ENCODE measurements around the gene EPB41L3. TPM values are rescaled to one million over a fixed set of nuclear protein-coding genes. Genes with fewer than 3 reads are reported as not detected.

Gene EPB41L3
- total and polyA plus RNA-seq, 10 donors: 8.0 to 121 (median 49.1) TPM

- H3K36me3 ChIP-seq: no peaks in the 10 kb centered on the region
- no peaks in the 10 kb centered on the region for H3K9me3 ChIP-seq
- no peak overlapping the region for H3K27ac ChIP-seq
- no peak overlapping the region for H3K4me3 ChIP-seq
- TF ChIP-seq, protein P1, sequence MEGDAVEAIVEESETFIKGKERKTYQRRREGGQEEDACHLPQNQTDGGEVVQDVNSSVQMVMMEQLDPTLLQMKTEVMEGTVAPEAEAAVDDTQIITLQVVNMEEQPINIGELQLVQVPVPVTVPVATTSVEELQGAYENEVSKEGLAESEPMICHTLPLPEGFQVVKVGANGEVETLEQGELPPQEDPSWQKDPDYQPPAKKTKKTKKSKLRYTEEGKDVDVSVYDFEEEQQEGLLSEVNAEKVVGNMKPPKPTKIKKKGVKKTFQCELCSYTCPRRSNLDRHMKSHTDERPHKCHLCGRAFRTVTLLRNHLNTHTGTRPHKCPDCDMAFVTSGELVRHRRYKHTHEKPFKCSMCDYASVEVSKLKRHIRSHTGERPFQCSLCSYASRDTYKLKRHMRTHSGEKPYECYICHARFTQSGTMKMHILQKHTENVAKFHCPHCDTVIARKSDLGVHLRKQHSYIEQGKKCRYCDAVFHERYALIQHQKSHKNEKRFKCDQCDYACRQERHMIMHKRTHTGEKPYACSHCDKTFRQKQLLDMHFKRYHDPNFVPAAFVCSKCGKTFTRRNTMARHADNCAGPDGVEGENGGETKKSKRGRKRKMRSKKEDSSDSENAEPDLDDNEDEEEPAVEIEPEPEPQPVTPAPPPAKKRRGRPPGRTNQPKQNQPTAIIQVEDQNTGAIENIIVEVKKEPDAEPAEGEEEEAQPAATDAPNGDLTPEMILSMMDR (IDR thresholded peaks at IDR 0.05 in 8 of 11, conservative IDR thresholded peaks at IDR 0.05 in 3 of 11): no peak
- TF ChIP-seq POLR2AphosphoS5 (IDR thresholded peaks at IDR 0.05) (no peak), POLR2A (IDR thresholded peaks at IDR 0.05) (no peak)
- 88 to 94% (median 93%) methylated on average over 12 of the region's 12 CpGs for WGBS, 5 donors
- no peaks in the 10 kb centered on the region for H3K27me3 ChIP-seq (replicated peaks in 1 of 7)
- H3K4me1 ChIP-seq: no peaks in the 10 kb centered on the region
- DNase-seq: no peak
- intact Hi-C loops (cut with DNase I; ENCODE audit: low total_unique reads): no loop called here
Measured at GRCh38 chr18:5415665-5416064, 128.1 kb downstream of the EPB41L3 start.

- no peaks in the 10 kb centered on the region for H3K4me1 ChIP-seq
- no peaks in the 10 kb centered on the region for H3K36me3 ChIP-seq
- WGBS, 5 donors: 85 to 92% (median 91%) methylated on average over 4 of the region's 4 CpGs
- no peaks in the 10 kb centered on the region for H3K9me3 ChIP-seq
- TF ChIP-seq POLR2A (IDR thresholded peaks at IDR 0.05): no peak
- TF ChIP-seq, protein P1 (IDR thresholded peaks at IDR 0.05 in 8 of 11, conservative IDR thresholded peaks at IDR 0.05 in 3 of 11): no peak
- no peak for TF ChIP-seq POLR2AphosphoS5 (IDR thresholded peaks at IDR 0.05)
- DNase-seq: no peak
- no peak overlapping the region for H3K4me3 ChIP-seq
- intact Hi-C loops (cut with DNase I; ENCODE audit: low total_unique reads): no loop called here
- no peak overlapping the region for H3K27ac ChIP-seq
- no peaks in the 10 kb centered on the region for H3K27me3 ChIP-seq (replicated peaks in 1 of 7)
Measured at GRCh38 chr18:5415031-5415430, 128.8 kb downstream of the EPB41L3 start.

- H3K36me3 ChIP-seq: no peaks in the 10 kb centered on the region
- TF ChIP-seq, protein P1 (IDR thresholded peaks at IDR 0.05 in 8 of 11, conservative IDR thresholded peaks at IDR 0.05 in 3 of 11): no peak
- TF ChIP-seq POLR2AphosphoS5 (IDR thresholded peaks at IDR 0.05) (no peak), POLR2A (IDR thresholded peaks at IDR 0.05) (no peak)
- no peaks in the 10 kb centered on the region for H3K4me1 ChIP-seq
- no peak for DNase-seq
- no peak overlapping the region for H3K4me3 ChIP-seq
- H3K27ac ChIP-seq: no peak overlapping the region
- 52 to 78% (median 75%) methylated on average over 6 of the region's 6 CpGs for WGBS, 5 donors
- H3K9me3 ChIP-seq: no peaks in the 10 kb centered on the region
- no peaks in the 10 kb centered on the region for H3K27me3 ChIP-seq (replicated peaks in 1 of 7)
- intact Hi-C loops (cut with DNase I; ENCODE audit: low total_unique reads): no loop called here
Measured at GRCh38 chr18:5414546-5414945, 129.3 kb downstream of the EPB41L3 start.

DNA sequence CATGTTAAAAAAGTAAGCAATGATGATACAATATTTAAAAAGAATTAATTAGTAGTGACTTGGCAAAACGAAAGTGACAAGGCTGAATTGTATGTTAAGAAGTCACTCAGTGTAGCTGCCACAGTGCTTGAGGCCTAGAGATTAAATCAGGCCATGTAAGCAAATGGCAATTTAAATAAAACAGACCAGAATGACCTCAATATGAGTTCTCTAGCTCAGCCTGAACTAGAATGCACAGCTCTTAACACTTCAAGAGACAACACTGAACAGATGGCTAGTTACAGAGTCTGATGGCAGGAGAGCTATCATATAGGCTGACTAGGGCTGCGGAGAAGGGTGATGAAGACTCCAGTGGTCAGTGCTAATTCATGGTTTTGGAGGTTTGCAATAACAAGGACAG is 130.3 kb downstream of the EPB41L3 start:
- H3K4me1 ChIP-seq: no peaks in the 10 kb centered on the region
- no peaks in the 10 kb centered on the region for H3K36me3 ChIP-seq
- DNase-seq: no peak
- TF ChIP-seq, protein P1 (IDR thresholded peaks at IDR 0.05 in 8 of 11, conservative IDR thresholded peaks at IDR 0.05 in 3 of 11): no peak
- TF ChIP-seq POLR2AphosphoS5 (IDR thresholded peaks at IDR 0.05): no peak
- no peak for TF ChIP-seq POLR2A (IDR thresholded peaks at IDR 0.05)
- intact Hi-C loops (cut with DNase I; ENCODE audit: low total_unique reads): no loop called here
- H3K9me3 ChIP-seq: no peaks in the 10 kb centered on the region
- 72 to 84% (median 79%) methylated on average over 2 of the region's 2 CpGs for WGBS, 5 donors
- no peaks in the 10 kb centered on the region for H3K27me3 ChIP-seq (replicated peaks in 1 of 7)
- H3K4me3 ChIP-seq: no peak overlapping the region
- H3K27ac ChIP-seq: no peak overlapping the region

All from spleen (tissue), 11 donors.